ENCODE measurements around the gene ZNF385A. TPM values are rescaled to one million over a fixed set of nuclear protein-coding genes. Genes with fewer than 3 reads are reported as not detected.

Gene ZNF385A
- total and polyA plus RNA-seq, 4 donors = 2.5 to 4.0 (median 2.8) TPM

- no peak for DNase-seq (ENCODE audit: low spot score)
- H3K36me3 ChIP-seq (ENCODE audit: control insufficient read depth in 4 of 4, insufficient read depth in 3 of 4, low read depth in 1 of 4, low read length in 3 of 4) = no peaks in the 10 kb centered on the region
- TF ChIP-seq ATF3 (IDR thresholded peaks at IDR 0.05) (no peak), JUND (IDR thresholded peaks at IDR 0.05) (no peak), HNF4G (IDR thresholded peaks at IDR 0.05) (no peak)
- H3K4me3 ChIP-seq (ENCODE audit: low read depth in 1 of 3, low read length in 3 of 3) = no peak overlapping the region
- H3K27ac ChIP-seq (ENCODE audit: low read depth in 1 of 2, low read length in 2 of 2) = no peak overlapping the region
- peaks cover 9 to 23% (median 15%) of the 10 kb centered on the region in 4 donors for H3K4me1 ChIP-seq (ENCODE audit: control insufficient read depth in 4 of 4, insufficient read depth in 4 of 4, low read length in 3 of 4)
- 84% methylated on average over 3 of the region's 3 CpGs for WGBS
- no peaks in the 10 kb centered on the region for H3K27me3 ChIP-seq (ENCODE audit: control insufficient read depth in 4 of 4, insufficient read depth in 4 of 4, low read length in 3 of 4)
- H3K9ac ChIP-seq (ENCODE audit: low read depth in 1 of 2, low read length in 2 of 2) = no peak overlapping the region
- H3K9me3 ChIP-seq (ENCODE audit: control insufficient read depth in 4 of 4, low read length in 3 of 4) = no peaks in the 10 kb centered on the region
Observed at GRCh38 chr12:54424224-54424623, 39.7 kb upstream of the ZNF385A start.

- H3K27me3 ChIP-seq (ENCODE audit: control insufficient read depth in 4 of 4, insufficient read depth in 4 of 4, low read length in 3 of 4) = no peaks in the 10 kb centered on the region
- TF ChIP-seq RAD21 (IDR thresholded peaks at IDR 0.05) (no peak), TAF1 (conservative IDR thresholded peaks at IDR 0.05) (no peak), REST (IDR thresholded peaks at IDR 0.05) (no peak), FOXA1 (IDR thresholded peaks at IDR 0.05) (no peak), YY1 (IDR thresholded peaks at IDR 0.05) (no peak), HNF4G (IDR thresholded peaks at IDR 0.05) (no peak), GABPA (IDR thresholded peaks at IDR 0.05 in 1 of 2, conservative IDR thresholded peaks at IDR 0.05 in 1 of 2) (no peak), CTCF (IDR thresholded peaks at IDR 0.05; ENCODE audit: low read depth, low read length, missing input control) (no peak), HNF4A (conservative IDR thresholded peaks at IDR 0.05) (no peak), ATF3 (IDR thresholded peaks at IDR 0.05) (no peak), FOXA2 (IDR thresholded peaks at IDR 0.05) (no peak), SP1 (IDR thresholded peaks at IDR 0.05) (no peak), JUND (IDR thresholded peaks at IDR 0.05) (no peak), ZBTB33 (IDR thresholded peaks at IDR 0.05) (no peak), RXRA (IDR thresholded peaks at IDR 0.05) (no peak), EGR1 (IDR thresholded peaks at IDR 0.05; ENCODE audit: low read depth in 2 of 2) (no peak), NR2F2 (IDR thresholded peaks at IDR 0.05) (no peak)
- H3K4me1 ChIP-seq (ENCODE audit: control insufficient read depth in 4 of 4, insufficient read depth in 4 of 4, low read length in 3 of 4) = peaks cover 5 to 18% (median 11%) of the 10 kb centered on the region in 4 donors
- no peak for DNase-seq (ENCODE audit: low spot score)
- no peak overlapping the region for H3K27ac ChIP-seq (ENCODE audit: low read depth in 1 of 2, low read length in 2 of 2)
- H3K4me3 ChIP-seq (ENCODE audit: low read depth in 1 of 3, low read length in 3 of 3) = no peak overlapping the region
- H3K9me3 ChIP-seq (ENCODE audit: control insufficient read depth in 4 of 4, low read length in 3 of 4) = no peaks in the 10 kb centered on the region
- no peak overlapping the region for H3K9ac ChIP-seq (ENCODE audit: low read depth in 1 of 2, low read length in 2 of 2)
- WGBS = 46% methylated on average over 5 of the region's 5 CpGs
- H3K36me3 ChIP-seq (ENCODE audit: control insufficient read depth in 4 of 4, insufficient read depth in 3 of 4, low read depth in 1 of 4, low read length in 3 of 4) = no peaks in the 10 kb centered on the region
Observed at GRCh38 chr12:54423816-54424150, 39.2 kb upstream of the ZNF385A start.
